H1 (cell line): Measurements from ENCODE around the gene KLHDC4. TPM values are rescaled to one million over a fixed set of nuclear protein-coding genes. Genes with fewer than 3 reads are reported as not detected.

Source experiments
- CTCF ChIA-PET: fragments of 300-600 bp; sonication (Branson Sonifier 250); formaldehyde crosslinking; loops from one replicate; lab custom pipeline; 2021; ENCODE audit not compliant: partially characterized antibody; lab: Charles Lee
- POLR2A ChIA-PET: fragments of 300-600 bp; sonication (Branson Sonifier 250); formaldehyde crosslinking; loops from one replicate; lab custom pipeline; 2021; ENCODE audit warnings: inconsistent platforms; ENCODE audit not compliant: partially characterized antibody; lab: Charles Lee
- DNase-seq, 2 experiments: peaks; one replicate each; pipeline versions ENCODE4 v3.0.0 to v3.0.0-alpha.2; 2010 to 2022; ENCODE audit warnings: low spot score in 2 of 2, low read depth in 1 of 2, mixed read lengths in 1 of 2
- FAIRE-seq: peaks from 2 replicates; lab custom pipeline; 2011; peaks lifted over from hg19 to GRCh38; lab: Jason Lieb, UNC
- H2AFZ ChIP-seq: 2 replicates; pipeline ENCODE4 v1.8.1; 2012; ENCODE audit warnings: low read length, inconsistent platforms
- H2AK5ac ChIP-seq: 2 replicates; pipeline ENCODE4 v1.6.1; 2013; ENCODE audit warnings: low read depth, low read length
- H2BK120ac ChIP-seq: replicated peaks from 2 replicates; pipeline ENCODE3; 2013; ENCODE audit warnings: low read depth, low read length, inconsistent platforms
- H2BK12ac ChIP-seq: 2 replicates; pipeline ENCODE4 v1.6.1; 2013; ENCODE audit warnings: low read depth, low read length
- H2BK15ac ChIP-seq: 2 replicates; pipeline ENCODE4 v1.6.1; 2013; ENCODE audit warnings: low read length
- H2BK20ac ChIP-seq: 2 replicates; pipeline ENCODE4 v1.6.1; 2013; ENCODE audit warnings: low read length
- H2BK5ac ChIP-seq: 2 replicates; pipeline ENCODE4 v1.6.1; 2013; ENCODE audit warnings: low read depth, low read length
- H3K14ac ChIP-seq: 2 replicates; pipeline ENCODE4 v1.6.1; 2013; ENCODE audit warnings: inconsistent platforms; ENCODE audit not compliant: insufficient read length
- H3K18ac ChIP-seq: 2 replicates; pipeline ENCODE4 v1.6.1; 2013; ENCODE audit warnings: low read length; ENCODE audit errors: extremely low read depth
- H3K23ac ChIP-seq: 2 replicates; pipeline ENCODE4 v1.6.1; 2013; ENCODE audit warnings: inconsistent platforms; ENCODE audit not compliant: insufficient read length
- H3K23me2 ChIP-seq: 2 replicates; pipeline ENCODE4 v1.6.1; 2013; ENCODE audit warnings: low read depth, low read length
- H3K27ac ChIP-seq: 2 replicates; pipeline ENCODE4 v1.6.1; 2011; ENCODE audit warnings: low read depth, low read length, inconsistent platforms
- H3K27me3 ChIP-seq, 4 experiments: replicated peaks in 1 of 4; 1 replicate in 1 of 4; 2 replicates in 3 of 4; pipeline versions ENCODE4 v1.6.1 to v1.8.1; 2011 to 2013; ENCODE audit warnings: low read length in 3 of 4, mild to moderate bottlenecking in 3 of 4, inconsistent platforms in 2 of 4, mixed read lengths in 2 of 4, moderate library complexity in 1 of 4; ENCODE audit not compliant: control insufficient read depth in 3 of 4, insufficient read depth in 3 of 4; ENCODE audit errors: extremely low read depth in 1 of 4
- H3K36me3 ChIP-seq, 4 experiments: 2 replicates each; pipeline versions ENCODE4 v1.6.1 to v1.8.1; 2011 to 2013; ENCODE audit warnings: mild to moderate bottlenecking in 4 of 4, low read length in 3 of 4, moderate library complexity in 2 of 4, control low read depth in 1 of 4, inconsistent platforms in 1 of 4; ENCODE audit not compliant: insufficient read depth in 4 of 4, control insufficient read depth in 2 of 4
- H3K4ac ChIP-seq: replicated peaks from 2 replicates; pipeline ENCODE3; 2013; ENCODE audit warnings: low read length, low read depth, mixed read lengths, inconsistent platforms; ENCODE audit not compliant: insufficient read length
- H3K4me1 ChIP-seq, 4 experiments: replicated peaks in 1 of 4; 1 replicate in 1 of 4; 2 replicates in 3 of 4; pipeline versions ENCODE4 v1.6.1 to v1.8.1; 2011 to 2013; ENCODE audit warnings: low read length in 3 of 4, inconsistent platforms in 2 of 4, mixed read lengths in 1 of 4; ENCODE audit not compliant: insufficient read depth in 4 of 4, control insufficient read depth in 3 of 4
- H3K4me2 ChIP-seq, 2 experiments: 2 replicates each; pipeline versions ENCODE4 v1.6.1 to v1.8.1; 2011 to 2013; ENCODE audit warnings: low read depth in 2 of 2, low read length in 2 of 2, control low read depth in 1 of 2, inconsistent platforms in 1 of 2, mild to moderate bottlenecking in 1 of 2; ENCODE audit not compliant: insufficient read depth in 1 of 2
- H3K4me3 ChIP-seq, 4 experiments: fragments of 200-600, 300-600 bp in 1 of 4; sonication (generic), shearing (Covaris generic), sonication (Bioruptor Twin) in 1 of 4; 2 replicates each; pipeline versions ENCODE4 v1.5.1 to v1.8.1; 2011 to 2016; ENCODE audit warnings: low read length in 4 of 4, low read depth in 3 of 4, control low read depth in 2 of 4, inconsistent platforms in 2 of 4, mild to moderate bottlenecking in 2 of 4, mixed read lengths in 1 of 4, moderate library complexity in 1 of 4; ENCODE audit not compliant: insufficient read depth in 2 of 4; ENCODE audit errors: extremely low read depth in 1 of 4
- H3K56ac ChIP-seq: replicated peaks from 2 replicates; pipeline ENCODE3; 2013; ENCODE audit warnings: low read depth, mild to moderate bottlenecking, mixed read lengths, low read length, inconsistent platforms; ENCODE audit not compliant: insufficient read length
- H3K79me1 ChIP-seq: 2 replicates; pipeline ENCODE4 v1.6.1; 2013; ENCODE audit warnings: low read depth, low read length, control low read depth
- H3K79me2 ChIP-seq, 2 experiments: 2 replicates each; pipeline versions ENCODE4 v1.6.1 to v1.8.1; 2012 to 2013; ENCODE audit warnings: low read length in 2 of 2, mild to moderate bottlenecking in 2 of 2, inconsistent platforms in 1 of 2; ENCODE audit not compliant: insufficient read depth in 2 of 2, control insufficient read depth in 1 of 2
- H3K9ac ChIP-seq, 4 experiments: replicated peaks in 1 of 4; 1 replicate in 1 of 4; 2 replicates in 3 of 4; pipeline versions ENCODE4 v1.6.1 to v1.8.1; 2011 to 2013; ENCODE audit warnings: low read depth in 3 of 4, low read length in 3 of 4, control low read depth in 2 of 4, mild to moderate bottlenecking in 2 of 4, moderate library complexity in 2 of 4, inconsistent platforms in 1 of 4; ENCODE audit errors: extremely low read depth in 1 of 4
- H3K9me3 ChIP-seq, 2 experiments: 2 replicates each; pipeline versions ENCODE4 v1.6.1 to v1.8.1; 2012 to 2013; ENCODE audit warnings: mild to moderate bottlenecking in 2 of 2, moderate library complexity in 2 of 2, control low read depth in 1 of 2, inconsistent platforms in 1 of 2, low read depth in 1 of 2, low read length in 1 of 2, mixed read lengths in 1 of 2; ENCODE audit not compliant: insufficient read depth in 2 of 2
- H4K20me1 ChIP-seq, 2 experiments: replicated peaks in 1 of 2; 2 replicates each; pipeline versions ENCODE3 to v1.8.1; 2011 to 2013; ENCODE audit warnings: inconsistent platforms in 2 of 2, low read length in 2 of 2, mild to moderate bottlenecking in 1 of 2; ENCODE audit not compliant: insufficient read depth in 2 of 2, control insufficient read depth in 1 of 2
- H4K5ac ChIP-seq: 2 replicates; pipeline ENCODE4 v1.6.1; 2013; ENCODE audit warnings: low read length, low read depth, mixed read lengths, inconsistent platforms; ENCODE audit not compliant: insufficient read length
- H4K8ac ChIP-seq: 2 replicates; pipeline ENCODE4 v1.8.0; 2013; ENCODE audit warnings: mild to moderate bottlenecking, moderate library complexity, low read length, inconsistent platforms; ENCODE audit not compliant: insufficient read depth; ENCODE audit errors: extremely low read depth
- H4K91ac ChIP-seq: replicated peaks from 2 replicates; pipeline ENCODE3; 2013; ENCODE audit warnings: low read length, mixed read lengths, inconsistent platforms; ENCODE audit not compliant: insufficient read length
- ZNF274 ChIP-seq: IDR thresholded peaks from 2 replicates; pipeline ENCODE4 v1.7.0; 2012; ENCODE audit warnings: low read length, borderline replicate concordance; ENCODE audit errors: extremely low read depth
- WGBS, 2 experiments: shearing (Covaris generic) in 1 of 2; methylation state at CpG; one replicate each; pipeline versions ENCODE4 v1.1.6 to v1.1.7; 2013 to 2015; ENCODE audit warnings: low lambda C conversion rate in 2 of 2, mixed read lengths in 2 of 2, inconsistent platforms in 1 of 2, low coverage in 1 of 2, missing lambda C conversion rate in 1 of 2; ENCODE audit not compliant: insufficient replicate concordance in 2 of 2, insufficient coverage in 1 of 2, insufficient read length in 1 of 2; ENCODE audit errors: extremely low coverage in 1 of 2, missing lambda C conversion rate in 1 of 2; 5-methylcytosine and 5-hydroxymethylcytosine counted together
- polyA plus RNA-seq, 7 experiments: library from polyadenylated mRNA; depleted of rRNA in 3 of 7; stranded (reverse) in 5 of 7; unstranded in 2 of 7; fragments of >200 nt in 5 of 7; fragments of 200-250 nt in 2 of 7; gene quantifications; 1 replicate in 5 of 7; 2 replicates in 1 of 7; 4 replicates in 1 of 7; pipeline versions ENCODE4 v1.2.1 to v1.2.3, GENCODE V29; 2011 to 2013; ENCODE audit warnings: missing spikeins in 2 of 7, mixed read lengths in 2 of 7
- total RNA-seq: library from RNA; stranded (reverse); fragmentation: NEBNext Ultra II Directional; extraction: Animal tissue kit (Norgen Biotek cat#: 25700); gene quantifications from 2 replicates; pipeline ENCODE4 v1.2.1, GENCODE V29; 2021

The KLHDC4 gene
- total and polyA plus RNA-seq, 2 of the 8 experiments (the other 6 are each of a cell fraction or from before 2014, with no cell fraction given), result 23.7 to 63.9 TPM

DNA sequence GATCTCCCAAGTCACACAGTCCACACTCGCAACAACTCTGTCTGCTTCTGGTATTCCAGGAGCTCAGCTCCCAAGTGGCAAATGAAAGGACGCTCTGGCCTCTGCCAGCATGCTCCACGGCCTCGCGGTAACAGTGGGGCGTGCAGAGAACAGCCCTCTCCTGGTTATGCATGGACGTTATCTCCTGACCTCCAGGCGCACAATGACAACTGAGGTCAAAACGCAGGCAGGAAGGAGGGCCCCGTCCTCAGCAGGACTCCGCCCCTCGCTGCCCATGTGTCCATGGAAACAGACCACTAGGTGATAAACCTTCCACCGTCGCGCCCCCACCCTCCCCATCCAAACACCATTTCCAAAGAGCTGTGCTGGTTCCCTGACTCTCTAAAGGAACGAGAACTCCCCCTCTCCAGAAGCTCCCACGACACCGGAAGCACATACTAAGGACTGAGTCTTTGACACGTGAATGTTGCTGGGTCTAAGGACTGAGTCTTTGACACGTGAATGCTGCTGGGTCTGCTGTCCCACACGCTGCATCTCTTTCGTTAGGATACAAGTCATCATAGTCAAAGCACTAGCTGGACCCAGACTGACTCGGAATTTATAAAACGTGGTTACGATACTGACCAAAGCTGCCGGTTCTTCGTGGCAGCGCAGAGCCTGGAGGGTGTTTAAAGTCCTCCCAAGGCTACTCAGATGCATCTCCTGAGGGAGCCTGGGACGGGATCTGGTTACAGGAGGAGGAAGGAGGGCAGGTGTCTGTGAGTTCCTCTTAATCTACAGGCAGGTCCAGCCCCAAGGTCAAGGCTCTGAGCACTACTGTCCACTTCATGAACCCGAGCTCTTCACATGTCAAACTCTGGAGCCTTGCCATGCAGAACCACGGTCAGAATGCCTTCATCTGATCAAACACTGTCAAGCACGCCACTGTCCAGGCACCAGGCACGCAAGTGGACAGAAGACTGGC is 43.9 kb downstream of the KLHDC4 start:
- no peak overlapping the region for H3K56ac ChIP-seq
- H4K91ac ChIP-seq, result no peak overlapping the region
- FAIRE-seq (no peak), DNase-seq (no peak)
- H3K36me3 ChIP-seq, result peaks cover 4 to 28% (median 12%) of the 10 kb centered on the region in 4 experiments; a peak in 6 of 8 replicates
- no peak overlapping the region for H3K4me2 ChIP-seq
- H4K8ac ChIP-seq, result no peak overlapping the region
- no peak overlapping the region for H3K9ac ChIP-seq
- H2BK20ac ChIP-seq, result no peak overlapping the region
- H4K5ac ChIP-seq, result no peak overlapping the region
- H2BK12ac ChIP-seq, result no peak overlapping the region
- no peaks in the 10 kb centered on the region for H3K23me2 ChIP-seq
- H2BK120ac ChIP-seq, result no peak overlapping the region
- H3K4me1 ChIP-seq, result no peaks in the 10 kb centered on the region
- TF ChIP-seq ZNF274, result no peak
- no peak overlapping the region for H3K4ac ChIP-seq
- H3K14ac ChIP-seq, result no peak overlapping the region
- no peak overlapping the region for H2AFZ ChIP-seq
- no peak overlapping the region for H3K18ac ChIP-seq
- H3K79me2 ChIP-seq, result peaks cover 0 to 14% of the 10 kb centered on the region in 2 experiments; a peak in 1 of 4 replicates
- H3K23ac ChIP-seq, result no peak overlapping the region
- H2AK5ac ChIP-seq, result no peak overlapping the region
- no peak overlapping the region for H3K4me3 ChIP-seq
- H3K27ac ChIP-seq, result 0 out of 2 replicates have a peak overlapping the region, but pooled peaks have one; percentile 42
- peaks cover 7% of the 10 kb centered on the region for H3K79me1 ChIP-seq
- H2BK5ac ChIP-seq, result no peak overlapping the region
- CTCF ChIA-PET, result interaction anchor here (0.6 to 3.5 kb wide), 7 partner anchors 9 to 38 kb away, joined by 3 to 14 read pairs (median 3); no protein-coding TSS in a partner anchor
- POLR2A ChIA-PET, result interaction anchor here (0.7 to 7.4 kb wide), 5 partner anchors 11 to 44 kb away, joined by 3 to 39 read pairs (median 3); partner anchors contain the start of gene KLHDC4
- peaks cover 5 to 16% of the 10 kb centered on the region in 2 experiments for H4K20me1 ChIP-seq
- H2BK15ac ChIP-seq, result no peak overlapping the region
- 93% methylated on average over 32 of the region's 33 CpGs; no CpG with 5 or more reads in 1 of the 2 experiments for WGBS, 2 experiments
- no peaks in the 10 kb centered on the region for H3K27me3 ChIP-seq
- peaks cover 0 to 4% of the 10 kb centered on the region in 2 experiments; a peak in 1 of 4 replicates for H3K9me3 ChIP-seq
